HG02763 (cell line): ENCODE data around the gene PGAP3.

Source experiments
- ATAC-seq: cut with Tn5 transposase; IDR thresholded peaks from one replicate; pipeline ENCODE4 v1.9.1; 2021; ENCODE audit warnings: mild to moderate bottlenecking, moderate library complexity; ENCODE audit not compliant: unreplicated experiment

Gene PGAP3

DNA sequence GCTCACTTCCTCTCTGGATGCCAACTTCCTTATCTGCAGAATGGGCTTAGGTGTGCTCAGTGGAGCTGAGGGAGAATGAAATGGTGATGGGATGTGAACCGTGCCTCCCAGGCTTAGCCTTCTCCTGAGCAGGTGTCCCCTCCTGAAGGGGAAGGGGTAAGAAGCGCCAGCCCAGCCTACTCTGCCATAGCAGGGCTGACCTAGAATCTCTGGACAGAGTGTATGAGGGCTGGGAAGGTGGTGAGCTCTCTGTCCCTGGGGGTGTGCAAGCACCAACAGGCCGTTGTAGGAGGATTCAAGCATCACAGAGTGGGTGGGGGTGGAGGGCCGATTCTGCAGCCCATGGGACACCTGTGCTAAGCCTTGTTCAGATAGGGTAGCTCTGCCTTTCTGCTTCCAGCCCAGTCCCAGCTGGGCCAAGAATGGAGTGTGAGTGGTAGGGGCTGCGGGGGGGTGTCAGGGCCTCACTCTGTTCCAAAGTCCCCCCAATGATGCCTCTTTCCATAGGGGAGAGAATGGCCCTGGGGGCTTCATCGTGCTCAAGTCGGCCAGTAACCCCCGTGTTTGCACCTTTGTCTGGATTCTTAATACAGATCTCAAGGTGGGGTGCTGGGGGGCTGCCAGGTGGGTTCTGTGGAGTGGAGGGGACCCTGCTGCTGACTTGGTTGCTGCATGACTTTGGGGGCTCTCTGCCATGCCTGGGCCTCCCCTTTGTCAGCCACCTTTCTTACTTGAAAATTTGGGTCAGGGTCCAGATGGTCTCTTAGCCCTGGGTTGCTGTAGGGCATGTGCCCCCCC, 25.9 kb downstream of the PGAP3 start:
- ATAC-seq: no peak

DNA sequence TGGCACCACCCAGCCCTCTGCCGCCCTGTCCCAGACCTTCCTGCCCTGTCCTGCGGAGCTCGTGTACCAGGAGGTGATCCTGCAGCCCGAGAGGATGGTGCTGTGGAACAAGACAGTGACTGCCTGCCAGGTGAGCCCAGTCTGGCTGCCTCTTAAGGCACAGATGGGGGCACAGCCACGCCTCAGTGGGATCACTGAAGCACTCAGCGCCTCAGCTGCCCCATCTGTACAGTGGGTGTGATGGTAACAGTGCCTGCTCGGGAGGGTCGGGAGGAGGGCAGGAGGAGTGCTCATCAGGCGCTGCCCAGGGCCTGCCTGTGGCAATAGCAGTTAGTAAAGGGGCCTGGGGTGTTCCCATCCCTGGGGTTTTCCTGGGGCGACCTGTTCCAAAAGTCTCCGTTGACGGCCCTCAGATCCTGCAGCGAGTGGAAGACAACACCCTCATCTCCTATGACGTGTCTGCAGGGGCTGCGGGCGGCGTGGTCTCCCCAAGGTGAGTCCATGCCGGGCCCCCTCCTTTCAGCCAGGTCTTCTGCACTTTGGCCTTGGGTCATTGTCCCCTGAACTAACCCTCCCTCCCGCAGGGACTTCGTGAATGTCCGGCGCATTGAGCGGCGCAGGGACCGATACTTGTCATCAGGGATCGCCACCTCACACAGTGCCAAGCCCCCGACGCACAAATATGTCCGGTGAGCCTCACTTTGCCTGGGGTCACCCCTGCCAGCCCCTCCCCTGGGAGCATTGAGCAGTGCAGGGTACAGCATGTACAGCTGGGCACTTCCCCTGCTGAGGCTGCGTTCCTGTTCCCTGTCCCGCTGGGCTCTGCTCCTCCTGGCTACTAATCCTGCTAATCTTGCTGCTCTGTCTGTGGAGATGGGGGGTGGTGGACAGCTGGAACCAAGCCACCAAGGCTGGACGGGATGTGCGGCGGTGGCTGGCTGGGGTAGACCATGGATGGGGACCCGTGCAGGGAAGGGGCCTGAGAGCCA, 27.2 kb downstream of the PGAP3 start:
- ATAC-seq: no peak

DNA sequence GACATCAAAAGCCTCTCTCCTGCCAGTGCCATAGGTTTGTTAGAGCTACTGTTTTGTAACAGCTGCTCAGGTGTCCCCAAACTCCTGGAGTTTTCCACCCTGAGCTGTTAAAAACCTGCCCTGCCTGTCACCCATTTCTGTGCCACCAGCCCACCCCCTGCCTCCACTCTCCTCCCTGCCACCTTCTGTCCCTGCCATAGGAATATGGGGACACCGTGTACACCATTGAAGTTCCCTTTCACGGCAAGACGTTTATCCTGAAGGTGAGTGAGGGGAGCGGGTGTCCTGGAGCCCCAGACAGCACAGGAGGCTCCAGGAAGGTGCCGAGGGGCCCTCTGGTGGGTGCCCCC, 27.9 kb downstream of the PGAP3 start:
- ATAC-seq: no peak

DNA sequence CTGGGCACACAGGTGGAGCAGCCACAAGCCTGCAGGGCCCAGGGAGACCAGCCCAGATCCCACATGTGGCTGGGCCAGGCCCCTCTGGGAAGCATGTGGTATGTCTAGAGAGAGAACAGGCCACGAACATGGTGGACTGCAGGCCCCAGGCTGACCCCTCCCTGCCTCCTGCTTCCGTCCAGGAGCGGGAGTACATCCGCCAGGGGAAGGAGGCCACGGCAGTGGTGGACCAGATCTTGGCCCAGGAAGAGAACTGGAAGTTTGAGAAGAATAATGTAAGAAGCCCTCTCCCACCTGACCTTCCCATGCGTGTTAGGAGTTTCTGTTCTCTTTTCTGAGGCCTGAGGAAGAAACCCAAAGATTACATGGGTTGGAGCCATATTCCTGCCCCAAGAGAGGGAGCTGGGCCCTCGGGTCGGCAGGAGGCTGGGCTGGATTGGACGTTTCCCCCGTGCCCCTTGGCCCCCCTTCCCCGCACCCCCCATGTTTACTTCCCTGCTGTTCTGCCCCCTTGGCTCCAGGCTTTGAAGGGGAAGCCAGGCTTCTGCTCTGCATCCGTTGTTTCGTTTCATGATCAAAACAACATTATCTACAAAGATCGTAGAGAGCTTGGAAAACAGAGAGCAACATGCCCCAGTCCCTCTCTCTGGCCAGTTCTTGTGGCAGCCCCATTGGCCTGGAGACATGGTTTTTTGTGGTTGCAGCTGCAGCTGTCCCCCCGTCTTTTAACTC, 28.4 kb downstream of the PGAP3 start:
- no peak for ATAC-seq

DNA sequence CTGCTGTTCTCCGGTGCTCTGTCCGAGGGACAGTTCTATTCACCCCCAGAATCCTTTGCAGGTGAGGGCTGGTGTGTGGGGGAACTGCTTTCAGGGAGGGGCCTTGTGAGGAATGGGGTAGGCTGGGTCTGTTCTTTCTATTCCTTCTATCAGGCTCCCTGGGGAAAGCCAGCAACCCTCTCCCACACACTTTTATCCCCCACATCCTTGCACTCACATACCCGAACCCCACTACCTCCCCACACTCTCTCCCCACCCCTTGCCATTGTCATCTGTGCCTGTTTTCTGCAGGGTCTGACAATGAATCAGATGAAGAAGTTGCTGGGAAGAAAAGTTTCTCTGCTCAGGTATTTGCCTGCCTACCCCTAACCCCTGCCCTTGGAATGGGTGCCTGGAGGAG, 29.1 kb downstream of the PGAP3 start:
- ATAC-seq: no peak

DNA sequence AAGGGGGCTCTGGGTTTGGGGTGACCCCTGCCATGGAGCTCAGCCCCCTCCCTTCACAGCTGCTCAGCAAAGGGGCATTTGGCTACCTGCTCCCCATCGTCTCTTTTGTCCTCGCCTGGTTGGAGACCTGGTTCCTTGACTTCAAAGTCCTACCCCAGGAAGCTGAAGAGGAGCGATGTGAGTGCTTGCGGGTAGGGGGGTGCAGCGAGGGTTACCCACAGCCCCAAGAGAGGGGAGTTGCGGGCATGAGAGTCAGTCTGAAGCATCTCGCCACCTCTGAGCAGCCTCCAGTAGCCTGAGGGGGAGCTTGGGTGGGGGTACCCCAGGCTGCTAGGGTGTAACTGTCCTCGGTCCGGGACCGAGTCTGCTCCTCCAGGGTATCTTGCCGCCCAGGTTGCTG, 29.5 kb downstream of the PGAP3 start:
- ATAC-seq: no peak

DNA sequence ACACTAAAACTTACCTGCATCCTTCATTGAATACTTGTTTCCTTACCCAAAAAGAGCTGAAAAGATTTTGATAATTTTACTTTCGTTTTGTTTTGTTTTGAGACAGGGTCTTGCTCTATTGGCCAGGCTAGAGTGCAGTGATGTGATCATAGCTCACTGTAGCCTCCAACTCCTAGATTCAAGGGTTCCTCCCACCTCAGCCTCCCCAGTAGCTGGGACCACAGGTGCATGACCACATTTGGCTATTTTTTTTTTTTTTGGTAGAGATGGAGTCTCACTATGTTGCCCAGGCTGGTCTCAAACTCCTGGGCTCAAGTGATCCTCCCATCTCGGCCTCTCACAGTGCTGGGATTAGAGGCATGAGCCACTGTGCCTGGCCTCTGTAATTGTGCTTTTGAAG, 32.8 kb downstream of the PGAP3 start:
- ATAC-seq: no peak

DNA sequence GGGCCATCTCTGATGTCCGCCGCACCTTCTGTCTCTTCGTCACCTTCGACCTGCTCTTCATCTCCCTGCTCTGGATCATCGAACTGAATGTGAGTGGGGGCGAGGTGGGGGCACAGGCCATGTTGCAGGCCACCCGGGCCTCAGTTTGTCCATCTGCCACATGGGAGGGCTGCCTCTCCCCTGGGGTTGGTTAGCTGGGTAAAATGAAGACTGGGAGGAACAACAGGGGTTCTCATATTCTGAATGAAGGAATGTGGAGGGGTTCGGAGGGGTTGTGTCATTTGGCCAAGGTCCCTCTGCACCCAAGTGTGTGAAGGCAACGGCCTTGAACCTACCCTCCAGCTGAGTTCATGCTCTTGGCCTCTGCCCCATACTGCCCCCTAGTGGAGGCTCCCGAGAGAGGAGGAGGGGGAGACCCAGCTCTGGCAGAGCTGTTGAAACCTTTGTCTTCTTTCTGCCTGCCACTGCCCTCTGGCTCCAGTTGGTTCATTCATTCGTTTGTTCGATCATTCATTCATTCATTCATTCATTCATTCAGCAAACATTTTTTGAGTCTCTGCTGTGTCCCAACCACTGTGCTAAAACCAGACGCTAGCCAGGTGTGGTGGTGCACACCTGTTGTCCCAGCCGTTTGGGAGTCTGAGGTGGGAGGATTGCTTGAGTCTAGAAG, 34.1 kb downstream of the PGAP3 start:
- no peak for ATAC-seq

DNA sequence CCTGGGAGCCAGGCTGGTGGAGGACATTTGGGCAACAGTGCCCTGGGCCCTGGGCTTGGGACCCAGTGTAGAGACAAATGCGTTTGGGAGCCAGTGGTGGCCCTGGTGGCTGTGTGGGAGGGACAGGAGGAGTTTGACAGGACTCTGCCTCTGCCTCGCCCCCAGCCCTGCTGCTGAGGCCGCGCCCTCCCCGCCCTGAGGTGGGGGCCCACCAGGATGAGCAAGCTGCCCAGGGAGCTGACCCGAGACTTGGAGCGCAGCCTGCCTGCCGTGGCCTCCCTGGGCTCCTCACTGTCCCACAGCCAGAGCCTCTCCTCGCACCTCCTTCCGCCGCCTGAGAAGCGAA, 34.6 kb downstream of the PGAP3 start:
- ATAC-seq: no peak

DNA sequence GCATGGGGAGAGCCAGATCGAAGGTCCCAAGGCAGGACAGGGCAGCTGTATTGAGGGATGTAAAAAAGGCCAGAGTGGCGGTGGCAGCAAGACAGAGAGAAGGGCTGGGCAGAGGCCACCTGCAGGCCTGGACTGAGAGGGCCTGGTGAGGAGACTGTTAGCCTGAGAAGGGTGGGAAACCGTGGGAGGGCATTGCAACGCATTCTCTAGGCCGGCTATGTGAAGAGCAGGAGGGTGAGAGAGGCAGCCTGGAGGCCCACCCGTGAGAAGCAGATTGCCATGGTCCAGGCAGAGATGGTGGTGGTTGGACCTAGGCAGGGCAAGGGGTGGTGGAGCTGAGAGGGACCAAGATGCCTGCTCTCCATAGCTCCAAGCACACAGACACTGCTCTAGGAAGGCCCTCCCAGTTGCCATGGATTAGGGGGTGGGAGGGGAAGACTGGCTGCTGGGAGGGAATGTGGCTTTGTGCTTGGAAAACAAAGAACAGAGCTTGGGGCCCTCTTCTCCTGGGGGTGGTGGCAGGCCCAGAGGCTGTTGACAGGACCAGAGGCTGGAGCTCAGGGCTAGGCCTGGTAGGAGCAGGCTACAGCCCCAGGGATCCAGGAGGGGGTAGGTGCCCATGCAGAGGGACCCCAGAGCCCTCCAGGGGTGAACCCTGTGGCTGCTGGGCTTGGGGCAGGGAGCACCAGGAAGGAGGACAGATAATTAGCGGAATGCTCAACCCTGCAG, 35.1 kb downstream of the PGAP3 start:
- no peak for ATAC-seq

DNA sequence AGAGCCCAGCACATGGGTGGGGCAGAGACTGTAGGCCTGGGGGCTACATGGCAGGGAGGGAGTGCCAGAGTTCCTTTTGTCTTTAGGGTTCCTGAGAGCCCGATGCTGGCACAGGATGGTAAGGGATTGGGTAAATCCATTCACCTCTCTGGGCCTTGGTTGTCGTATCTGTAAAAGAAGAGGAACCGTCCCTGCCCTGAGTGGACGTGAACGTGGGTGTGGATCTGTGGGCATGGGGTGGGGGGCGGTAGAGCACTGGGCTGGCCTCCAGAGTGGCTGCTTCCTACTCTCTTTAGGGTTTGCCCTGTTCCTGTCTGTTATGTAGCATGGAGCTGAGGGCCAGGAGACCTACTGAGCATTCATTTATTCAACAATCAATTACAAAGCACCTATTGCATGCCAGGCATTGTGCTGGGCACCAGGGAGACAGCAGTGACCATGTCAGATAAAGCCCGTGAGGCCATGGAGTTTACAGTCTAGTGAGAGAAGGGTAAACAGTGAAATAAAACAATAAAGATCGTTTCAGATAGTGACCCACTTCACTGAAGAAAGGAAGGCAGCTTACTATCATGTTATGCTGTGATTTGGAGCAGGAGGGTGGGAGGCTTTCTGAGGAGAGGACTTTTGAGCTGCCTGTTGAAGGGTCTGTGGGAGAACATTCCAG, 35.8 kb downstream of the PGAP3 start:
- ATAC-seq: no peak

DNA sequence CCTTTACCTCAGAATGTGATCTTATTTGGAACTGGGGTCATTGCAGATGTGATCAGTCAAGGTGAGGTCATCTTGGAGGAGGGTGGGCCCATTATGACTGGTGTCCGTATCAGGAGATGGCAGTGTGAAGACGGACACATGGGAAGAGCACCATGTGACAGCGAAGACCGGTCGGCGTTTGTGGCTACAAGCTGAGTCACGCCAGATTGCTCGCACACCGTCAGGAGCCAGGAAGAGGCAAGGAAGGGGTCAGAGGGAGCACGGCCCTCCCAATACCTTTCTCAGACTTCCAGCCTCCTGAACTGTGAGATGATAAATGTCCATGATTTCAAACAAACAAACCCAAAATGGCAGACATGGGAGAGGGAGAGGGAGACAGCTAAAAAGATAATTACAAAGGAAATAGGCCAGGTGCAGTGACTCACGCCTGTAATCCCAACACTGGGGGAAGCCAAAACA, 37.7 kb downstream of the PGAP3 start:
- no peak for ATAC-seq

DNA sequence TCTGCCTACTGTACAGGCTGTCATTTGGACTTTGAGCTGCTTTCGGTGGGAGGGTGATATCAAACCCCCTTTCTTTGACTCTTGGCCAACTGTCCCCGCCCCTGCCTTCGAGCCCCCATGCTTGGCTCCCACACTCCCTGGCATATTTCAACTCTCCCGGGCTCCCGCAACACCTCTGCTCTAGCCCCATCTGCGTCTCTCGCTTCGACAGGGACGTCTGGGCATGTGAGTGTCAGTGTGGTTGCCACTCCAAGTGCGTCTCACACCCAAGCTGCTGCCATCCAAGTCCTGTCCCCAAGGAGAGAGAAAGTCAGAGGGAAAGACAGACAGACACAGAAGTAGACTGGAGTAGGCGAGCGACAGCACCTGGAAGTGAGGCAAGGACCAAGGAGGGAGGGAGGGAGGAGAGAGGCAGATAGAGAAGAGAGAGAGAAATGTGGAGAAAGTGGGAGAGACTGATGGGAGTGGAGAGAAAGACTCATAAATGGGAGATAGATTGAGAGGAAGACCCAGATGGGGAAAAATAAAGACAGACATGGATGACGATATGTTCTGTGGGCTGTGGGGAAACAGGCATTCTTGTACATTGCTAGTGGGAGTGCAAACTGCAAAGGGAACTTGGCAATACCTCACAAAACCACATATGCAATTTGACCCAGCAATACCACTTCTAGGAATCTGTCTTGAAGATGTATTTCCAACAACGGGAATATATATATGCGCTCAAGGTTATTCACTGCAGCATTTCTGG, 39.1 kb downstream of the PGAP3 start:
- ATAC-seq: no peak

DNA sequence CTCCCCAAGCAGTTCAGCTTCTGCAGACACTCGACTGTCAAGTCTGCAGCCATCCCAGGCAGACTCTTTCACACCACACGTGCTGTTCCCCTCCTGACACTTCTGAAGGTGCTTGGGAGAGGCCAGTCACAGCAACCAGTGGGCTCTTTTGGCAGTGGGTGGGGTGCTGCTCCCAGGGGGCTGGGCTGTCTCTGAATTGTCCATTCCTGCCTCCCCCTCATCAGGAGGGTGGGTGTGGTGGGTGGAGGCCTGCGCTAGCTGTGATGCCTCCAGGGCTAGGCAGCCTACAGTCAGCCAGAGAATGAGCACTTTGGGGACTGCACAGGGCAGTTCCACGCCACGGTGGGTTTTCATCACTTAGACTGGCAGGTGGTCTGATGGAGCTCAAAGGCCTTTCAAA, 40.6 kb downstream of the PGAP3 start:
- no peak for ATAC-seq

DNA sequence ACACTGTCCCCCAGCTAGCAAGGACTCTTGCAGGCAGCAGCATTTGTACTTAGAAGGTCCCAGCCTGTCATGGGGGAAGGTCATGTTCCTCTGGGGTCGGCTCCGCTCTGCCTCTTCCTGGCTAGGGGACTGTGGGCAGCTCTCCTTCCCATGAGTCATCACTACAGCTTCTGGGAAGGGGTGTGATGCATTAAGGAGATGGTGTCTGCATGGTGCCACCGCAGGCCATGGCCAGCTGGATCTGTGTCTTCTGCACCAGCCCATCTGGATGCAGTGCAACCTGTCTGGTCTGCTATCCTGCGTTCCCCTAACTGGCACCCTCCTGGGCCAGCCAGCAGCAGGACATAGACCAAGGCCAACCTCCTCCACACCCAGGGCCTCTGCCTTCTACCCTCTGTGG, 44.6 kb downstream of the PGAP3 start:
- no peak for ATAC-seq

DNA sequence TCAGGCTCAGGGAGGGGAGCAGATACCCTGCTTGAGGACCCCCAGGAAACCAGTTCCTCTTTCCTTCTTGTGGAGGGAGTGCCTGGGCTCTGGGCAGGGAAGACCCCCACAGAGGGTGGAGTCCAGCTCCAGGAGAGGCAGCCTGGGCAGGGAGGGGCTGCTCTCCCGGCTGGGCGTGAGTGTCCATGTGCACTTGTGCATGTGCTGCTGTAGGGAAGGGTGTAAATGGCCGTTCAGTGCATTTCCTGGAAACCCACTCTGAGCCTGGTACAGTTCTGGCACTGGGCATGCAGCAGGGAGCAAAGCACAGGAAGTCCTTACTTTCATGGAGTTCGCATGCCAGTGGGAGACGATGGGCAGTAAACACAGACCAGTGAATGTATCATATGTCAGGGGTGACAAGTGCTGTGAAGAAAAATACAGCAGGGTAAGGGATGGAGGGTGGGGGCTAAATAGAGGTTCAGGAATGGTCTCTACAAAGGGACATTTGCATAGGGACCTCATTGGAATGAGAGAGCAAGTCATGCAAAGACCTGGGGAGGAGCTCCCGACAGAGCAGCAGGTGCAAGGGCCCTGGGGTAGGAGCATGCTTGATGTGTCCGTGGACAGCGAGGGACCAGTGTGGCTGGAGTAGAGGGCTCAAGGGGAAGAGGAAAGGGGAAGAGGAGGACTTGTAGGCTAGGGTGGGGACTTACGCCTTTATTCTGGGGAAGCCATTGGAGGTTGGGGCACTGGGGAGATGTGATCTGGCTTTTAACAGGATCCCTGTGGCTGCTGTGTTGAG, 45.4 kb downstream of the PGAP3 start:
- ATAC-seq: no peak

DNA sequence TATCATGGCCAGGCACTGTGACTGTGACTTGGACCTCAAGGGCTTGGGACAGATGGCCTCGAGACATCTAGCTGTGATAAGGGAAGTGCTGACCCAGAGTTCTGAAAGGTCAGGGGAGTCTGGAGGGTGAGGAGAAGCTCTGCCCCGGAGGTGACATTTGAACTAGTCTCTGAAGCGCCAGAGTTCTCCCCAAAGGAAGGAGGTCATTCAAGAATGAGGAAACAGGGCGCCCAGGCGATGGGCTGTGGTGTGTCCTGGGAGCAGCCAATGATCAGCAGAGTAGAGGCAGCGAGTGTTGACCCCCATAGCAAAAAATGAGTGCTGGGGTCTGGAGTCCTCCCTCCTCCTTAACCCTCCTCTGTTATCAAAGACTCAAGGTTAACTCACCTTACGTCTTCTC, 46.0 kb downstream of the PGAP3 start:
- no peak for ATAC-seq

DNA sequence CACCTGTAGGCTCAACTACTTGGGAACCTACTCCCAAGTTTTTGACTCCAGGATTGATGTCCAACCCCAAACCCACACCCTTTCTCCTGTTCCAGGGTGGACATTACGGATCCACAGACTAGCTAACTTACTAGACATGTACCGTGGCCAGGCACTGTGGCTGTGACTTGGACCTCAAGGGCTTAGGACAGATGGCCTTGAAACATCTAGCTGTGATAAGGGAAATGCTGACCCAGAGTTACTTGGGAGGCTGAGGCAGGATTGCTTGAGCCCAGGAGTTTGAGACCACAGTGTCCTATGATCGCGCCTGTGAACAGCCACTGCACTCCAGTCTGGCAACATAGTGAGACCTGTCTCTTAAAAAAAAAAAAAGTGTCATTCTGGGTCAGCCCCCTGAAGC, 46.8 kb downstream of the PGAP3 start:
- no peak for ATAC-seq
